Cardiac fibroblast (primary cell): ENCODE results near the gene KLHL17.
"Not testable (repeated sequence)": the region's sequence is repeated elsewhere in the genome, so short reads cannot be mapped to it uniquely, and the experiment has no call there.

Experiments used
- DNase-seq, 2 donors: peaks; one replicate each; pipeline versions ENCODE4 v3.0.0 to v3.0.0-alpha.2; 2010; ENCODE audit warnings: low read depth in 2 of 2
- H3K4me3 ChIP-seq, 2 donors: replicated peaks in 1 of 2; 1 replicate in 1 of 2; 2 replicates in 1 of 2; pipeline ENCODE4 v1.5.1; 2011; ENCODE audit warnings: low read depth in 2 of 2, low read length in 2 of 2, mild to moderate bottlenecking in 2 of 2, moderate library complexity in 1 of 2
- CTCF ChIP-seq: IDR thresholded peaks from one replicate; pipeline ENCODE4 v1.5.1; 2011; ENCODE audit warnings: low read depth, mild to moderate bottlenecking, low read length, inconsistent platforms

Gene KLHL17

DNA sequence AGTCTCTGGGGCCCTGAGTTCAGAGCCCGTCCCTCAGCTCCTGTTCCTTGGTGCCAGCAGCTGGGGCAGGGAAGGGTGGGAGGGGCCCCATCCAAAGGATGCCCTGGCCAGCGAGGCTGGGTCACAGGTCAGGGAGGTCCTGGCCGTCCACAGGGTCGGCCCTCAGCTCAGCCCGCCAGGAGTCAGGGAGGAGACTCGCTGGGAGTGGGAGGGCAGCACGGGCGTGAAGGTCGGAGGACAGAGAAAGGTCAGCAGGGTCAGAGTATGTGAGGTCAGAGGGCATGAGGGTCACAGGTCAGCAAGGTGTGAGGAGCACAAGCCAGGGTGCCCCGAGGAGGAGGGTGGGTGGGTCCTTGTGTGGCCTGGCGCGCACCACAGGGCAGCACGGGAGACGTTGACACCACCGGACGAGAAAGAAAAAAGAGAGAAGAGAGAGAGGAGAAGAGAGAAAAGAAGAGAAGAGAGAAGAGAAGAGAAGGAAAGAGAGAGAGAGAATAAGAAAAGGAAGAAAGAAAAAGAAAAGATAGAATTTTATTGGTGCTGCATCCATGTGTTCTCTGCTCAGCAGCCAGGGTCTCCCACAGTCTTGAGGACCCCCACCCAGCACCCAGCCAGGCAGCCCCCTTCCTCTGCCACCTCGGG, 14.4 kb downstream of the KLHL17 start:
- DNase-seq = no peak

GRCh38 chr1:975365-975764, 15.0 kb downstream of the KLHL17 start:
- DNase-seq = no peak
- H3K4me3 ChIP-seq = no peak overlapping the region
- no peak for TF ChIP-seq CTCF

More for the DNA sequence above, 14.4 kb downstream of the KLHL17 start:
- TF ChIP-seq CTCF = no peak
- no peak overlapping the region for H3K4me3 ChIP-seq

GRCh38 chr1:975896-976683, 15.7 kb downstream of the KLHL17 start:
- DNase-seq = peak; percentile 58 to 61
- peak; percentile 65 for TF ChIP-seq CTCF
- peak overlapping the region in 1 of 2 donors; percentile 11 for H3K4me3 ChIP-seq

DNA sequence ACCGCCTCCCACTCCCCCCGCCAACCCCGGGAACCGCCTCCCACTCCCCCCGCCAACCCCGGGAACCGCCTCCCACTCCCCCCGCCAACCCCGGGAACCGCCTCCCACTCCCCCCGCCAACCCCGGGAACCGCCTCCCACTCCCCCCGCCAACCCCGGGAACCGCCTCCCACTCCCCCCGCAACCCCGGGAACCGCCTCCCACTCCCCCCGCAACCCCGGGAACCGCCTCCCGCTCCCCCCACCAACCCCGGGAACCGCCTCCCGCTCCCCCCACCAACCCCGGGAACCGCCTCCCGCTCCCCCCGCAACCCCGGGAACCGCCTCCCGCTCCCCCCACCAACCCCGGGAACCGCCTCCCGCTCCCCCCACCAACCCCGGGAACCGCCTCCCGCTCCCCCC, 16.4 kb downstream of the KLHL17 start:
- DNase-seq, H3K4me3 ChIP-seq: not testable (repeated sequence)

- no peak overlapping the region for H3K4me3 ChIP-seq
- TF ChIP-seq CTCF = no peak
- DNase-seq = no peak
Measured at GRCh38 chr1:978069-978834, 17.9 kb downstream of the KLHL17 start.

GRCh38 chr1:978835-979743, 18.7 kb downstream of the KLHL17 start:
- DNase-seq = no peak
- no peak overlapping the region for H3K4me3 ChIP-seq
- no peak for TF ChIP-seq CTCF
